ENCODE data around the gene ACMSD.
"Not testable (repeated sequence)": the region's sequence is repeated elsewhere in the genome, so short reads cannot be mapped to it uniquely, and the experiment has no call there.

The ACMSD gene

DNA sequence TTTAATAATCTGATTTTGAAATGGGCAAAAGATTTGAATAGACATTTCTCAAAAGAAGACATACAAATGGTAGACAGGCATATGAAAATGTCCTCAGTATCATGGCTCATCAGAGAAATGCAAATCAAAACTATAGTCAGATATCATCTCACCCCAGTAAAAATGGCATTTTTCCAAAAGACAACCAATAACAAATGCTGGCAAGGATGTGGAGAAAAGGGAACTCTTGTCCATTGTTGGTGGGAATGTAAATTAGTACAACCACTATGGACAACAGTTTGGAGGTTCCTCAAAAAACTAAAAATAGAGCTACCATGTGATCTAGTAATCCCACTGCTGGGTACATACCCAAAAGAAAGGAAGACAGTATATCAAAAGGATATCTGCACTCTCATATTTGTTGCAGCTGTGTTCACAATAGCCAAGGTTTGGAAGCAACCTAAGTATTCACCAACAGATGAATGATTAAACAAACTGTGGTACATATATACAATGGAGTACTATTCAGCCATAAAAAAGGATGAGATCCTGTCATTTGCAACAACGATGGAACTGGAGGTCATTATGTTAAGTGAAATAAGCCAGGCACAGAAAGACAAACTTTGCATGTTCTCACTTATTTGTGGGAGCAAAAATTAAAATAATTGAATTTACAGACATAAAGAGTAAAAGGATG is 69.2 kb downstream of the ACMSD start:
- DNase-seq, result not testable (repeated sequence)

DNA sequence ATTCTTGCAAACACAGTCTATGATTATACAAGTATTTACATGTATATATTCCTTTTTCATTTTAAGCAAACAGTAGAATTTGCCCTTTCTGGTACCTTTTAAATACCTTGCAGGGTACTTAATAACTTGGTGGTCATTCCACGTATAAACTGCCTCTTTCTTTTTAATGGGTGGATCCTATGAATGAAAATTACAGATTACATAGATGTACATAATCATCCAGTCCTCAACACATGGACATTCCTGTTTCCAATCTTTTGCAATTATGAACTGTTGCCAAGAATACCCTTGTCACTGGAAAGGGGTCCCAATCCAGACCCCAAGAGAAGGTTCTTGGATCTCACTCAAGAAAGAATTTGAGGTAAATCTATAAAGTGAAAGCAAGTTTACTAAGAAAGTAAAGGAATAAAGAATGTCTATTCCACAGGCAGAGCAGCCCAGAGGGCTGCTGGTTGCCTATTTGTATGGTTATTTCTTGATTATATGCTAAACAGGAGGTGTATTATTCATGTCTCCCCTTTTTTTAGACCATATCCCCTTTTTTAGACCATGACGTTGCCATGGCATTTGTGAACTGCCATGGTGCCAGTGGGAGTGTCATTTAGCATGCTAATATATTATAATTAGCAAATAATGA is 72.5 kb downstream of the ACMSD start:
- no peak for DNase-seq

DNA sequence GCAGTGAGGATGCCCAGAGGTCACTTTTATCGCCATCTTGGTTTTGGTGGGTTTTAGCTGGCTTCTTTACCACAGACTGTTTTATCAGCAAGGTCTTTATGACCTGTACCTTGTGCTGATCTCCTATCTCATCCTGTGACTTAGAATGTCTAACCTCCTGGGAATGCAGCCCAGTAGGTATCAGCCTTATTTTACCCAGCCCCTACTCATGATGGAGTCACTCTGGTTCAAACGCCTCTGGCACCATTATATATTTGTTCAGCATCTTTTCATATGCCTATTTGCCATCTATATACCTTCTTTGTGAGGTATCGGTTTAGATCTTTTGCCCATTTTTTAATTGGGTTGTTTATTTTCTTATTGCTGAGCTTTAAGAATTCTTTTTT is 73.0 kb downstream of the ACMSD start:
- no peak for DNase-seq

DNA sequence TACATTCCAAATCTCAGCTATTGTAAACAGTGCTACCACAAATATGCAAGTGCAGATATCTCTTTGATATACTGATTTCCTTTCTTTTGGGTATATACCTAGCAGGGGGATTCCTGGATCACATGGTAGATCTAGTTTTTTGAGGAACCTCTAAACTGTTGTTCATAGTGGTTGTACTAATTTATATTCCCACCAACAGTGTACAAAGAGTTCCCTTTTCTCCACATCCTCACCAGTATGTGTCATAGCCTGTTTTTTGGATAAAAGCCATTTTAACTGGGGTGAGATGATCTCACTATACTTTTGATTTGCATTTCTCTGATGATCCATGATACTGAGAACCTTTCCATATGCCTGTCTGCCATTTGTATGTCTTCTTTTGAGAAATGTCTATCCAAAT is 73.9 kb downstream of the ACMSD start:
- no peak for DNase-seq

DNA sequence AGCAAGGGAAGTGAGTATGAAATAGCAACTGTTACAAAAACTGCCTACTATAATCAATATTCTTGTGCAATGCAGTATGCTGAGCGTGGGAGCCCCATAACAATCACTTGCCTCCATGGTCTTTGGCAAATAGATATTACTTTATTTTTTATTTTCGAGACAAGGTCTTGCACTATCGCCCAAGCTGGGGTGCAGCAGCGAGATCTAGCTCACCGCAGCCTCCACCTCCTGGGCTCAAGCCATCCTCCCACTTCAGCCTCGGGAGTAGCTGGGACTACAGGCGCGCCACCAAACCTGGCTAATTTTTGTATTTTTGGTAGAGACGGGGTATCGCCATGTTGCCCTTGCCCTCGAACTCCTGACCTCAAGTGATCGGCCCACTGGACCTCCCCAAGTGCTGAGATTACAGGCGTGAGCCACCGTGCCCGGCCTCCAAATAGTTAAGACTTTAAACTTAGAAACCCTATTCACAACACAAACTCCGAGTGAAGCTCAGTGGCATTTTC is 79.0 kb downstream of the ACMSD start:
- DNase-seq, result no peak

DNA sequence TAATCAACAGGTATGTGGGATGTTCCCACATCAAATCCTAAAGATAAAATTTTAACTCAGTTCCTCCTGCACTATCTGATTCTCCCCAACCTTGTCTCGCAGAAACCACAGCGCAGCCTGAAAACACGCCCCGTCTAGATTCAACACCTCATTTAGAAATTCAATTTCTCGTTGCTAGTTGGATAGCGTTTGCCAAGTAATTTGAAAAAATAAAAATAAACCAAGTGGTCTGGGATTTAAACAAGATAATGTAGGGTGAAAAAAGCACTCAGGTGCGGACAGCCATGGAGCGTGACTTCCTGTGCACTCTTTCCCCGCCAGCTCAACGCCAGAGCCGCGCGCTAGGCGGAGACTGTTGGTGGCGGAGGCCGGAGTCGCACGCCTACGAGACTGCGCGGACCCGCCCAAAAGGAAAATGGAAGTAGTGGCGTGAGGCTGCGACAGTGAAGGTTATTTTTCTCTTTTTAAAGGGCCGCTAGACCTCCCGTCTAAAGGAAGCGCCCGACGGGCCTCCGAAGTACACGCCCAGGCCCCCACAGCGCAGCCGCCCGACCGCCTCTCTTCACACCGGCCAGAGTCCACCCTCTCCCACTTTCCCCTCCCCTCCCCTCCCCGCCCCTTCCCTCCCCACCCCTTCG is 79.6 kb downstream of the ACMSD start:
- DNase-seq, result peak in 1 of 2 donors; percentile 98

DNA sequence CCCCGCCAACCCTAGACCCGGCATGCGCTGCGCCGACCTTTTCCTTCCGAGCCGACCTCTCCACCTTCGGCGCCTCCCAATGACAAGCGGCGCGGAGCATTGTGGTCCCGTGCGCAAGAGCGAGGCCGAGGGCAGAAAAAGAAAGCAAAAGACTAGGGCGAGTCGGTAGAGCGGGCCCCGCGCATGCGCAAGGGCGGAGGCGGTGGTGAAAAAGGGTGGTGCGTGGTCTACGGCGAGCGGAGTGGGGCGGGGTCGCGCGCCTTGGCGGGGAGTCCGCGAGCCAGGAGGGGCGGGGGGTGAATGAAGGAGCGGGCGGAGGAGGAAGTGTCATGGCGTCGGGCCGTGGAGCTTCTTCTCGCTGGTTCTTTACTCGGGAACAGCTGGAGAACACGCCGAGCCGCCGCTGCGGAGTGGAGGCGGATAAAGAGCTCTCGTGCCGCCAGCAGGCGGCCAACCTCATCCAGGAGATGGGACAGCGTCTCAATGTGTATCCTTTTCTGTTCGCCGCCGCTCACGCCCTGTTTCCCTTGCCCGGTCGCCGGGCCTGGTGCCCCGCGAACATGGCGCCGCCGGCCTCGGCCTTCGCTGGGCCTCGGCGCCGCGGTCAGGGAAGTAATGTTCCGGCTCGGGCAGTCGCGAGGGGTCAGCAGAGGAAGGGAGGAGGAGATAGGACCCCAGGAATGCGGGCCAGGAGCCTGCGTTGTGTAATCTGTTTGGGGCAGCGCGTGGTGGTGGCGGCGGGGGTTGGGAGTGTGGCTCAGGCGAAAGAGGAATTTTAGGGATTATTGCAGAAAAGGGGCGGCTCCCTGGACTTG is 80.3 kb downstream of the ACMSD start, which contains the start of gene CCNT2:
Gene CCNT2, plus strand, starts transcription at position 297 of the 815 bp plus-strand sequence. Its CDS starts 33 bp downstream, at position 330.
- DNase-seq, result peak; percentile 98 to 99

DNA sequence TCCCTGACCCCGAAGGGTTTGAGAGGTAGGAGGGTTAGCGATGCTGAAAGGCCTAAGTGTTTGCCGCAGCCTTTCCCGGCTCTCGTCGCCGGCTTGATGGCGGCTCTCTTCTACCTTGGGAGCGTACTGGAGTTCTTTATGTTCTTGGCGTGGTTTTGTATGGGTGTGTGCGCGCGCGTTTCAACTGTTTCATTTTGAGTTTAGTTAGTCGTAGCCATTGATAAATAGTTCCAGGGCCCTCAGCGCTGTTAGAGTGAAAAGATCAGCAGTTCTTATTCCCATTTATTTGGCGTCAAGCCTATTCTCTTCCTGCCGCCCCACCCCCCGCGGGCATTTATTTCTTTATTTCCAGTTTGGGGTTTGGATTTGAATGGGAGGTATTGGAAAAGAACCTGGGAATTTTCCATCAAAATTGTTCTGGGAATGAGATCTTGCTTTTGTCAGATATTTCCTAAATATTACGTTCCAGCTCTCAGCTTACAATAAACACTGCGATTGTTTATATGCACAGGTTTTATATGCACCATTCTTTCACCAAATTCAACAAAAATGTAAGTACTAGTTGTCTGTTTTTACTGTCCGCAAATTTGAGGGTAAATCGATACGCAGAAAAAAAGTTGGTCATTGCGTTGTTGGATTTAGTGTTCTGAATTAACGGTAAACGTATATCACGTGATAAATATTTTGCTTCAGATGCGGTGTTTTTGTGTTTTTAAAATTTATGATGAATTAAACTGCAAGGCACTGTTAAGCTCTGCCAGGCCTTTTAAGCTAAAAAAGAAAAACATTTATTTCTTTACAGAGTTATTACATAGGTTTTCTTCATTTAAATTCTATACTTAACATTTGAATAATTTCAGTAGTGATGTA is 81.2 kb downstream of the ACMSD start:
- DNase-seq, result no peak

DNA sequence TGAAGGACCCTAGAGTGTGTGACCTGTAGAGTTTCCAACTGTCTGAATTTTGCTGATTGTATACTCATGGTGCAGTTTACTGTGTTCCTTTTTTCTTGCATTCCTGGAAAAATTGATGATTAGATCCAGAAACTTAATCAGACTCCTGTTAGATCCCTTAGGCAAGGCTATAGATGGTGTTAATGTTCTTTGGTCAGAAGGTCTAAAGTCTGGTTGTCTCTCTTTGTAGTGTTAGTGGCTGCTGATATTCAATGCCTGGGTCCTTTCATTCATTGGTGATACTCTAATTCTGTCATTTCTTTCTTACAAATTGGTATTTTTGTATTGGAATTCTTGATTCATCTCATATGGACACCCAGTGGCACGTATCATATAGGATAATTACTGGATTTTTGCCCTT is 86.5 kb downstream of the ACMSD start:
- no peak for DNase-seq

DNA sequence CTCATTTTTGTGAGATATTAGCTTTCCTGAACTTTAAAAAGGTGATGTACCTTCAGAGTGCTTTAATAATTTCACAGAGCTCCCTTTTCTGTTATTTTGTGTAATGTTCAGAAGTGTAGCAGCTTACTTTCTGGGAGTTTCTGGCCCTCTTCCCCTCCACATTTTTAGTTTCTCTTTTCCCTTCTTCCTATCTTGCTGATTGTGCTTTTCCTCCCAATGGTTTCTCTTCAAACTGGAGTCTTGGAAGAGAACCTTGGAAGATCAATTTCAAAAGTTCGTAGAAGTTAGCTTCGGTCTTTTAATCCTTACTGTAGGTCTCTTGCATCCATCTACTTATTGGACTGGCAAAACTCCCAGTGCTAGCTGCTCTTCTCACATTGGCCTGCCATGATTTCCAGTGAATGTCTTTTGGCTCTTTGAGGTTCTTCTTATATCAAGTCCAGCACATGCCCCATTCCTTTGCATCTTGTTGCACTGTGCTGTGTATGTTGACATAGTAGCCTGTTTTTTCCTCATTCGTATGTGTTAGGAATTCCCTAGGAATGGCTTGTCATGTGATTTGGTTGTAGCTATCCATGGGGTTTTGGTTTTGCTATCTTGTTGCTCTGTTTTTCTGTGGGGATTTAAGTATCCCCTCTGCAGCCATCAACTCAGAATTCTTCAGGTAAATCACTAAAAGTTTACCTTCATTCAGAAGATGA is 88.0 kb downstream of the ACMSD start:
- DNase-seq, result no peak

DNA sequence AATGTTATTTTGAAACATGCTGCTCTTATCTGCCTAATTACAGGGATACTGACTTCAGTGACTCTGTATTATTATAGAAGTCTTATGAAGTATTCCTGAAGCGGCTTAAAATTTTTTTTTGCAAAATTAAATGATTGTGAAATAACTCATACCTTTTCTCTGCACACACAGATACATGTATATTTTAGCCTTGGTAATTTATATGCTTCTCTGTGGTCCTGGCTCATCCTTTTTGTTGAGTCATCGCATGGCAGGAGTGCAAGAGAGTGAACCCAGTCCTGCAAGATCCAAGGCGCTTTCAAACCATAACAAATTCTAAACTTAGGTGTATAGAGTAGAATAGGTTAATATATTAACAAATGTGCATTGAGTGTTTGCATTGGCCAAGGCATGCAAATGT is 88.8 kb downstream of the ACMSD start:
- no peak for DNase-seq

DNA sequence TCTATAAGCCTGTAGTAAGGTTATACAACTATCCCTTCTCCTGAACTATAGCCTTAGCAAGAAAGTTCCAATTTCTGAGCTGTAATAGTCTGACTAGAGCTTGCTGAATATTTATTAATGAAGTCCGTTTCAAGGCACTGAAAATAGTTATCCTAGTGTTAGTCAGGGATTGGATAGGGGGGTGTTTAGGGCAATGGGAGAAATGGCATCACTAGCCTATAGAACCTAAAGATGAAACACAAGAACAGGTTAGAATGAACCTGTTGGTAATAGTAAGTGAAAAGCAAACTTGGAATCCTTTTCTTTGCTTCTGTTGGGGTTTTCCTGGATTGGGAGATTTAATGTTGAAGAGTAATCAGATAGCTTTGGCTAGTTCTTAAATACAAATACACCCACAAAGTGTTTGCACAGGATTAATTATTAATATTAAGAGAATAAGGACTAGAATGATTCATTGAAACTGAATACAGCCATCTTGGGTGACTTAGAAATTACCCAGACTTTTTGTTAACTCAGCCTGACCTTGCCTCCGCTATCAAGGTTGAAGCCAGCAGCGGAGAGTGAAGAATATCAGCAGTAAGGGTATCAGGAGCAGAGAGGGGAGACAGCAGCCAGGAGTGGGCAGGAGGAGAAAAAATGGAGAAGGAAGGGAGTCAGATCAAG is 94.6 kb downstream of the ACMSD start:
- DNase-seq, result no peak

DNA sequence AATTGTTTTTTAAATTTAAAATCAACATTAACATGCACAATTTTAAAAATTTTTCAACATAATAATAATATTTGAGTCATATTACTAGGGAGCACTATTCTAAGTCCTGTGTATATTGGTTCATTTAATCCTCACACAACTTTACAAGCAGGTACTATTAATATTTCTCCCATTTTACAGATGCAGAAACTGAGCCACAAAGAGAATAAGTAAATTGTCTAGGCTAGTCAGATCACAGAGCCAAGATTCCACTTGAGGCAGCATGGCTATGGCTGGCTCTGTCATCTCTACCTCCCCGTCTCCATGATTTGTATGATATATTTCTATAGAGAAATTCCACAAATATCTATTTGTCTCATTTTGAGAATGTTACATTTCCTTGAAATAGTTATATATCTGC is 95.3 kb downstream of the ACMSD start:
- no peak for DNase-seq

DNA sequence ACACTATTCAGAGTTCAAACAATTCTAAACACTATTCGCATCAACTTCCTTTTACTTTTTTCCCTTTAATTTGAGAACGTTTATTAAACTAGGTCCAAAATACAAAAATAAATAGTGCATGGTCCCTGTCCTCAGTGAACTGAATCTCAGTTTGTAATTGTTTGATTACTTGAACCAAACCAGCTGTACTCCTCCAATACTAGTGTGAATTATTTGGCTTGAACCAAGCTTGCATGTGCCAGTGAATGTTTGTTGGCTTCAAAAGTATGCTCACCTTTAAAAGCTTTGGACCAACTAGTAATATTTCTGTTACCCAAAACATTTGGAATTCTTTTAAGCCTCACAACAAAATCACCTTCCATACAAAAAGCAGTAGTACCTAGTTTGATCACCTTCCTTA is 95.7 kb downstream of the ACMSD start:
- no peak for DNase-seq

DNA sequence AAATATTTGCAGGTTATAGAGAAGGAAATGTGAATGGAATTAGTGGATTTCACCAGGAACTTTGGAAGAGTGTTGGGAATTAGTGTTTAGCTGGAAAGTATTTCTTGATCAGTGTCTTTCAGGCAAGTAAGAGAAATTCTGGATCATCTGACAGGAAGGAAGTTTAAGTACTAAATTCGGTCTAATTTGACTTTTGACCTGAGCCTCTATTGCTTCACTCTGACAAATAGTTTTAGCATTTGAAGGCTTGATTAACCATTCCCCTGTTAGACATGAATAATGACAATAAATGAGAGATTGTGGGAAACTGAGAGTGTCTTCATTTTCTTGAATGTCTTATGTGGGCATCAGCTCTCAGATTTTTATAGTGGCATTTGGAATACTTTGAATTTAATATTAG is 96.2 kb downstream of the ACMSD start:
- DNase-seq, result no peak

DNA sequence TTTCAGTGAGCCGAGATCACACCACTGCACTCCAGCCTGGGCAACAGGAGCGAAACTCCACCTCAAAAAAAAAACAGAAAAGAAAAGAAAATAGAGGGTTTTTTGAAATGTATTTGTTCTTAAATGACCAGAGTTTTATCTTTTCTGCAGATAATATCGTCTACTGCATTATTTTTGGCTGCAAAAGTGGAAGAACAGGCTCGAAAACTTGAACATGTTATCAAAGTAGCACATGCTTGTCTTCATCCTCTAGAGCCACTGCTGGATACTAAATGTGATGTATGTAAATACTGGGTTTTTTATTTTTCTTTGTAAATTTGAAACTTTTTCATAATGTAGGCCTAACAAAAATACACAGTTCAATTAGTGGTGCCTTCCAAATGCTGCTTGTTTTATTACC is 98.3 kb downstream of the ACMSD start:
- DNase-seq, result no peak

DNA sequence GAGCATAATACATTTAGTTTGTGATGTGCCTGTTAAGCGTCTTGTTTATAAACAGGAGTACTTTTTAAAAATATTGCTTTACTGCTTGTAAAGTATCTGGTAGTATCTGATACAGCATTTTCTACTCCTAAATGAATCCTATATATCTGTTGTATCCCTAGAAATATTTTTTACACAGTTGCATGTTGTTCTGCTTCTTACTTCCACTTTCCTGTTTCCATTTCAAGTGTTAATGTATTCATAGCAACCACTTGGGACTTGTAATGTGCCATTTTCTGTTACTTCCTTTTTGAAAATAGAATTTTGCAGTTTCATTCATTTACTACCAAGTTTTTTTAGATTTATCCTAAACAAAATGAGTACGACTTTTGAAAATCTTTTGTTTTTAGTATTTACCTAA is 105.1 kb downstream of the ACMSD start:
- no peak for DNase-seq

DNA sequence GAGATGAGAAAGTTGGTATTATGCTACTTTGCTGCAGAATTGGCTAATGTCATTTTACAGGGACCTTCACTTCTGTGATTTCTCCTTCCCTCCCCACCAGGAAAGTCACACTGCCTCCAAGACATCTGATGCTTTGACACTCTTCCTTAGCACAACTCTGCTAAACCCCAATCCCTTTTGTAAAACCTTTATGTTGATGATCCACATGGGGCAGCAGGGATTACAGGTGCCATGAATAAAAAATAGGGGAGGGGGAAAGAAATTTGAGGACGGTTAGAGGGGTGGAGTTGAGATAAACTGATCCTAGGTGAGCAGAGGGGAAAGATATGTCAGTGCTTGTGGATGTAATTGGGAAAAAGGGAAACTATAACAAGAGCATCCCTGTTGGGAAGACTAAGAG is 106.6 kb downstream of the ACMSD start:
- no peak for DNase-seq

DNA sequence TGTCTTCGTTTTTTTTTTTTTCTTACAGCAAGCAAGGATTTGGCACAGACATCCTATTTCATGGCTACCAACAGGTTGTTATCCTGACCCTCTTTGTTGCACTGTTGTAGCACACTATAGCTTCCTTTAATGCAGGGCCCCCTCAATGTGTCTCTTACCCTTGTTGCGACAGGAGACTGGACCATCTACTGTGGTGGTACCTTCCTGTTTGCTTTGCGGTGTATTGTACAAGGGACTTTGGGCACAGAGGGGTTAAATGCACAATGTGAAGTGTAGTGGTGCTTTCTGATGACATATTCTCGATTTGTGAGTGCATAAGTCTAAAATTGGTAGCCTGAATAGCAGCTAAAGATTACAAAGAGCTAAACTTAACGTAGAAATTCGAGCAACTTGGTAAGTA is 107.7 kb downstream of the ACMSD start:
- no peak for DNase-seq

DNA sequence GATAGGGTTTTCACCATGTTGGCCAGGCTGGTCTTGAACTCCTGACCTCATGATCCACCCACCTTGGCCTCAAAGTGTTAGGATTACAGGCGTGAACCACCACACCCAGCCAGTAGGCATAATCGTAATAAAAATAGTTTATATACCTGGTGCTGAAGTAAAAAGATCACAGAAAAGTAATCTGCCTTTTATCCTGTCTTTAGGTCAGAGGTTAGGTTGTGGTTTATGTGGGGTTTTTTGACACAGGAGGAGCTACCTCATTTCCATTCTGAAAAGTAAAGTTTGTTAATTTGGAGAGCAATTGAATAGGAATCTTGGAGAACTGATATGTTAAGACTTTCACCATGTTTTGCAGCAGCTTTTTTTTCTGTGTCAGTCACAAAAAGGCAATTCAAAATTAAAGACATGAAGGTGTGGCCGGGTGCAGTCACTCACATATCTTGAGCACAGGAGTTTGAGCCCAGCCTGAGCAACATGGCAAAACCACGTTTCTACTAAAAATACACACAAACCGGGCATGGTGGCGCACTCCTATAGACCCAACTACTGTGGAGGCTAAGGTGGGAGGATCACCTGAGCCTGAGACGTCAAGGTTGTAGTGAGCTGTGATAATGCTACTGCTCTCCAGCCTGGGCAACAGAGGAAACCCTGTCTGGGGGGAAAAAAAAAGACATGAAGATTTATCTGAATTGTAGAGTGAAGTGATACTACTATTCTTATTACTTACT is 111.7 kb downstream of the ACMSD start:
- no peak for DNase-seq

Measured in hippocampal formation (tissue), 2 donors.